ENCODE results near the gene JAKMIP2.
"Not testable (repeated sequence)": the region's sequence is repeated elsewhere in the genome, so short reads cannot be mapped to it uniquely, and the experiment has no call there.

The JAKMIP2 gene

GRCh38 chr5:147553817-147554216, 228.7 kb downstream of the JAKMIP2 start:
- FAIRE-seq = not testable (repeated sequence)

- FAIRE-seq = no peak
These were observed 229.6 kb downstream of the JAKMIP2 start for GRCh38 chr5:147552897-147553296.

- no peak for FAIRE-seq
These were observed 230.9 kb downstream of the JAKMIP2 start for GRCh38 chr5:147551677-147552076.

- FAIRE-seq = no peak
These were observed 234.8 kb downstream of the JAKMIP2 start for GRCh38 chr5:147547730-147548129.

- no peak for FAIRE-seq
These were observed 238.0 kb downstream of the JAKMIP2 start for GRCh38 chr5:147544556-147544955.

GRCh38 chr5:147539053-147539452, 243.5 kb downstream of the JAKMIP2 start:
- no peak for FAIRE-seq

- no peak for FAIRE-seq
These were observed 244.3 kb downstream of the JAKMIP2 start for GRCh38 chr5:147538236-147538635.
